ENCODE measurements around the gene MAD1L1.
A peak's percentile ranks its signal among the peaks of the same experiment; 100 is the strongest.

Gene MAD1L1

GRCh38 chr7:2106440-2106839 is 126.3 kb downstream of the MAD1L1 start:
- no peak for DNase-seq (ENCODE audit: low read depth in 1 of 2, low spot score in 1 of 2)

GRCh38 chr7:2105917-2106316 is 126.8 kb downstream of the MAD1L1 start:
- DNase-seq (ENCODE audit: low read depth in 1 of 2, low spot score in 1 of 2): no peak

- no peak for DNase-seq (ENCODE audit: low read depth in 1 of 2, low spot score in 1 of 2)
Measured at GRCh38 chr7:2105280-2105679, 127.5 kb downstream of the MAD1L1 start.

GRCh38 chr7:2104716-2105115 is 128.0 kb downstream of the MAD1L1 start:
- no peak for DNase-seq (ENCODE audit: low read depth in 1 of 2, low spot score in 1 of 2)

GRCh38 chr7:2104107-2104710 is 128.5 kb downstream of the MAD1L1 start:
- DNase-seq (ENCODE audit: low read depth in 1 of 2, low spot score in 1 of 2): peak; percentile 13 to 63

- no peak for DNase-seq (ENCODE audit: low read depth in 1 of 2, low spot score in 1 of 2)
Measured at GRCh38 chr7:2103071-2103898, 129.5 kb downstream of the MAD1L1 start.

GRCh38 chr7:2102375-2102723 is 130.4 kb downstream of the MAD1L1 start:
- no peak for DNase-seq (ENCODE audit: low read depth in 1 of 2, low spot score in 1 of 2)

- DNase-seq (ENCODE audit: low read depth in 1 of 2, low spot score in 1 of 2): no peak
Measured at GRCh38 chr7:2101630-2102374, 130.9 kb downstream of the MAD1L1 start.

GRCh38 chr7:2100278-2101208 is 132.2 kb downstream of the MAD1L1 start:
- no peak for DNase-seq (ENCODE audit: low read depth in 1 of 2, low spot score in 1 of 2)

GRCh38 chr7:2099048-2099957 is 133.4 kb downstream of the MAD1L1 start:
- no peak for DNase-seq (ENCODE audit: low read depth in 1 of 2, low spot score in 1 of 2)

GRCh38 chr7:2098496-2098895 is 134.2 kb downstream of the MAD1L1 start:
- no peak for DNase-seq (ENCODE audit: low read depth in 1 of 2, low spot score in 1 of 2)

GRCh38 chr7:2098056-2098455 is 134.7 kb downstream of the MAD1L1 start:
- DNase-seq (ENCODE audit: low read depth in 1 of 2, low spot score in 1 of 2): no peak

- no peak for DNase-seq (ENCODE audit: low read depth in 1 of 2, low spot score in 1 of 2)
Measured at GRCh38 chr7:2097492-2097891, 135.3 kb downstream of the MAD1L1 start.

- DNase-seq (ENCODE audit: low read depth in 1 of 2, low spot score in 1 of 2): no peak
Measured at GRCh38 chr7:2096692-2097387, 135.9 kb downstream of the MAD1L1 start.

GRCh38 chr7:2095436-2095835 is 137.3 kb downstream of the MAD1L1 start:
- DNase-seq (ENCODE audit: low read depth in 1 of 2, low spot score in 1 of 2): no peak

GRCh38 chr7:2094454-2095045 is 138.2 kb downstream of the MAD1L1 start:
- DNase-seq (ENCODE audit: low read depth in 1 of 2, low spot score in 1 of 2): no peak

- no peak for DNase-seq (ENCODE audit: low read depth in 1 of 2, low spot score in 1 of 2)
Measured at GRCh38 chr7:2093843-2094220, 138.9 kb downstream of the MAD1L1 start.

GRCh38 chr7:2093215-2093842 is 139.4 kb downstream of the MAD1L1 start:
- DNase-seq (ENCODE audit: low read depth in 1 of 2, low spot score in 1 of 2): no peak

GRCh38 chr7:2092279-2092678 is 140.5 kb downstream of the MAD1L1 start:
- no peak for DNase-seq (ENCODE audit: low read depth in 1 of 2, low spot score in 1 of 2)

All from stimulated activated CD4-positive, alpha-beta T cell treated with anti-CD3 and anti-CD28 coated beads, Interleukin-15, amount 100 ng/mL, for 1 hour (primary cell).